ENCODE data around the gene OR2V2.

- no peak for TF ChIP-seq TAF1 (IDR thresholded peaks at IDR 0.05; ENCODE audit: low read depth)
- TF ChIP-seq RAD21 (conservative IDR thresholded peaks at IDR 0.05), result no peak
- TF ChIP-seq CTCF (IDR thresholded peaks at IDR 0.05; ENCODE audit: poor library complexity, severe bottlenecking), result no peak
- no peak for TF ChIP-seq SMC3 (conservative IDR thresholded peaks at IDR 0.05; ENCODE audit: poor library complexity)
Measured at GRCh38 chr5:181149806-181150733, 2.7 kb downstream of the OR2V2 start.
